Skeletal muscle tissue (tissue), 4 donors: ENCODE data around the gene PDE4B. TPM values are rescaled to one million over a fixed set of nuclear protein-coding genes. Genes with fewer than 3 reads are reported as not detected.

ENCODE experiments used
- H3K27ac ChIP-seq: one replicate; pipeline ENCODE4 v1.7.0; 2013; ENCODE audit warnings: mild to moderate bottlenecking, low read depth, low read length, inconsistent platforms
- H3K27me3 ChIP-seq, 3 donors: one replicate each; pipeline ENCODE4 v1.7.0; 2013; ENCODE audit warnings: low read length in 3 of 3; ENCODE audit not compliant: control insufficient read depth in 3 of 3, insufficient read depth in 3 of 3
- H3K36me3 ChIP-seq, 3 donors: one replicate each; pipeline ENCODE4 v1.7.0; 2013; ENCODE audit warnings: low read length in 3 of 3; ENCODE audit not compliant: control insufficient read depth in 3 of 3, insufficient read depth in 3 of 3
- H3K4me1 ChIP-seq, 3 donors: one replicate each; pipeline ENCODE4 v1.7.0; 2013; ENCODE audit warnings: low read length in 3 of 3, mild to moderate bottlenecking in 3 of 3; ENCODE audit not compliant: control insufficient read depth in 3 of 3, insufficient read depth in 3 of 3
- H3K4me3 ChIP-seq, 3 donors: one replicate each; pipeline ENCODE4 v1.7.0; 2013; ENCODE audit warnings: low read length in 3 of 3
- H3K9ac ChIP-seq, 3 donors: one replicate each; pipeline ENCODE4 v1.7.0; 2013; ENCODE audit warnings: low read length in 3 of 3, mild to moderate bottlenecking in 3 of 3, moderate library complexity in 2 of 3, low read depth in 1 of 3
- H3K9me3 ChIP-seq, 3 donors: one replicate each; pipeline ENCODE4 v1.7.0; 2013; ENCODE audit warnings: low read length in 3 of 3; ENCODE audit not compliant: control insufficient read depth in 3 of 3
- total RNA-seq: library from RNA; depleted of rRNA; stranded (reverse); fragments of >200 nt; gene quantifications from one replicate; pipeline ENCODE4 v1.2.3, GENCODE V29; 2014
- donor health status: Osteomylitis.

PDE4B gene
- total RNA-seq, 1 donor from 2014 or later = 26.6 TPM

- H3K9me3 ChIP-seq = no peaks in the 10 kb centered on the region
- peak overlapping the region; percentile 79 to 97 (median 89) for H3K4me3 ChIP-seq
- peaks cover 21 to 36% (median 32%) of the 10 kb centered on the region in 3 donors for H3K4me1 ChIP-seq
- H3K27me3 ChIP-seq = no peaks in the 10 kb centered on the region
- peak overlapping the region; percentile 94 for H3K27ac ChIP-seq
- peak overlapping the region; percentile 81 to 94 (median 92) for H3K9ac ChIP-seq
- H3K36me3 ChIP-seq = peaks cover 0 to 6% (median 6%) of the 10 kb centered on the region in 3 donors
These were observed 540.9 kb downstream of the PDE4B start for GRCh38 chr1:66333466-66334199.

GRCh38 chr1:66334318-66334717 is 541.6 kb downstream of the PDE4B start:
- Histone ChIP-seq H3K36me3 (peaks cover 0 to 6% (median 6%) of the 10 kb centered on the region in 3 donors), H3K9ac (peak overlapping the region; percentile 81 to 94 (median 92)), H3K4me1 (peaks cover 22 to 36% (median 29%) of the 10 kb centered on the region in 3 donors)

GRCh38 chr1:66335125-66335524 is 542.4 kb downstream of the PDE4B start:
- peak overlapping the region; percentile 79 to 97 (median 89) for H3K4me3 ChIP-seq
- H3K36me3 ChIP-seq = peaks cover 0 to 6% (median 6%) of the 10 kb centered on the region in 3 donors
- peaks cover 28 to 40% (median 33%) of the 10 kb centered on the region in 3 donors for H3K4me1 ChIP-seq
- H3K9me3 ChIP-seq = no peaks in the 10 kb centered on the region
- H3K27ac ChIP-seq = peak overlapping the region; percentile 94
- no peaks in the 10 kb centered on the region for H3K27me3 ChIP-seq
- peak overlapping the region; percentile 81 to 94 (median 92) for H3K9ac ChIP-seq

More at GRCh38 chr1:66334318-66334717, 541.6 kb downstream of the PDE4B start:
- Histone ChIP-seq H3K9me3 (no peaks in the 10 kb centered on the region), H3K4me3 (peak overlapping the region; percentile 79 to 97 (median 89)), H3K27ac (peak overlapping the region; percentile 94), H3K27me3 (no peaks in the 10 kb centered on the region)

DNA sequence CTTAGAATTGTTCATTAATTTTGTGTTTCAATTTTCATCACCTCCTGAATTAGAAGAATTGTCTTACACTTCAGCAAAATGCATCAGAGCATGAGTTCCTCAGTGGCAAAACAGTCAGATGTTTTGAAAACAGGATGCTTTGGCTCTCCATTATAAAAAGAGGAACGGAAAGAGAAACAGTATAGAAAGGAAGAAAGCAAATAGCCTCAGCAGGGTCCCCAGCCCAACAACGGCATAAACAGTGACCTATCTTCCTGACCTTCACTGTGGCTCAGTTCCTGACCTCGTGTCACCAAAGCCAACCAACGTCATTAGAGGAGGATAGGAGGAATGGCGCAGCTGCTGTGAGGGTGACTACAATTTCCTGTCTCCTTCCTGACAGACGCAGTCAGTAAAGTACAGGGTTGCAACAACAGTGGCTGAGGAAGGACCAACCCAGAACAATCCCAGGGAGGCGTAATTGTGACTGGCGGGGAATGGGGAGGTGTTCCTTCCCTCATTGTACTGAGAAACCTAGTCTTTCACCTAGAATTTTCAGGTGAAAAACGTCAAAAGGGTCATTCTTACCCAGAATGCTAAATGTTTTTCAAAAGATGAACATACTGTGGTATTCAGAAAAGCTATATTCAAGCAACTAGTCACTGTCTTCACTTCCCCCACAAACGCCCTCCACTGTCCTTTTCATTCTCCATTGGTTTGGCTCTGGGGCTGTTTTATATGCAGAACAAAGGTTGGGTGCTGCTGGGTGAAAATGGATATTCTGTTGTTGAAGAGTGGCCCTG is 543.4 kb downstream of the PDE4B start:
- Histone ChIP-seq H3K27ac (peak overlapping the region; percentile 94), H3K4me1 (peaks cover 30 to 41% (median 34%) of the 10 kb centered on the region in 3 donors), H3K36me3 (peaks cover 0 to 6% (median 6%) of the 10 kb centered on the region in 3 donors), H3K9me3 (no peaks in the 10 kb centered on the region), H3K27me3 (no peaks in the 10 kb centered on the region), H3K9ac (peak overlapping the region; percentile 71 to 92 (median 81)), H3K4me3 (peak overlapping the region; percentile 79 to 97 (median 89))

GRCh38 chr1:66336641-66336990 is 543.9 kb downstream of the PDE4B start:
- Histone ChIP-seq H3K9me3 (no peaks in the 10 kb centered on the region), H3K4me3 (peak overlapping the region; percentile 79 to 97 (median 89)), H3K9ac (peak overlapping the region; percentile 51 to 81 (median 71)), H3K4me1 (peaks cover 30 to 42% (median 35%) of the 10 kb centered on the region in 3 donors), H3K27ac (peak overlapping the region; percentile 94), H3K27me3 (no peaks in the 10 kb centered on the region), H3K36me3 (peaks cover 0 to 6% (median 6%) of the 10 kb centered on the region in 3 donors)

GRCh38 chr1:66337249-66337648 is 544.6 kb downstream of the PDE4B start:
- no peaks in the 10 kb centered on the region for H3K27me3 ChIP-seq
- peak overlapping the region; percentile 94 for H3K27ac ChIP-seq
- H3K4me1 ChIP-seq = peaks cover 30 to 44% (median 36%) of the 10 kb centered on the region in 3 donors

GRCh38 chr1:66339944-66340343 is 547.2 kb downstream of the PDE4B start:
- peaks cover 44 to 65% (median 48%) of the 10 kb centered on the region in 3 donors for H3K4me1 ChIP-seq

More at GRCh38 chr1:66337249-66337648, 544.6 kb downstream of the PDE4B start:
- peaks cover 0 to 6% (median 6%) of the 10 kb centered on the region in 3 donors for H3K36me3 ChIP-seq
- no peaks in the 10 kb centered on the region for H3K9me3 ChIP-seq
- peak overlapping the region in 1 of 3 donors; percentile 17 for H3K9ac ChIP-seq
- peak overlapping the region in 2 of 3 donors; percentile 79 to 89 for H3K4me3 ChIP-seq

DNA sequence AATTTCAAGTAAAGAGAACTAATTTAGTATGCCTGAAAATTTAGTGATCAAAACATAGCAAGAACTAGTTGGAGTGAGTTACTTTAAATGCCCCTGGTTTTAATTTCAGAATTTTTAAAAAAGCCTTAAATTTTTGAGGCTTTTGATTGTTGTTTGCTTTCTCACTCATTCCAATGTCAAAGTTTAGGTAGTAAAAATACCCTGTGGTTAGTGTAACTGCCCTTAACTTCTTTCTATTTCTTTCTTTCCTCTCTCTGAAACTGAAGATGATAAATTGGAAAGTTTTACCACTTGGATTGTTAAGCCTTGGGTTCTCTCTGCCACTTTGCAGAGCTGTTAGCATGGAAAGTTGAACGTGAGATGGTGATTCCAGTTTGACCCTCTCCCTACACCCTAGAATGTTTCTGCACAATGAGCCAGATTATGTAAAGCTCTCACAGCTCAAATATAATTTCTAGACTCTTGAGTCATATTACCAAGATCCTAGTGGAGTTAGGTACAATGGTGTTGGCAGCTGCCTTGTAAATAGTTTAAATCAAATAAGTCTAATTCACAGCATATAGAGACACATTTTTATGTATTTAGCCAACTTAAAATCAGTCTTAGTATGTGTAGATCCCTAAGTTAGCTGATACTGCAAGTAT is 548.9 kb downstream of the PDE4B start:
- peak overlapping the region; percentile 14 for H3K27ac ChIP-seq
- peaks cover 44 to 59% (median 53%) of the 10 kb centered on the region in 3 donors for H3K4me1 ChIP-seq
- no peaks in the 10 kb centered on the region for H3K27me3 ChIP-seq
- no peak overlapping the region for H3K9ac ChIP-seq
- H3K36me3 ChIP-seq = peaks cover 0 to 6% (median 4%) of the 10 kb centered on the region in 3 donors
- no peak overlapping the region for H3K4me3 ChIP-seq
- H3K9me3 ChIP-seq = no peaks in the 10 kb centered on the region

More at GRCh38 chr1:66339944-66340343, 547.2 kb downstream of the PDE4B start:
- Histone ChIP-seq H3K9me3 (no peaks in the 10 kb centered on the region), H3K4me3 (peak overlapping the region in 2 of 3 donors; percentile 2 to 7), H3K36me3 (peaks cover 0 to 6% (median 4%) of the 10 kb centered on the region in 3 donors), H3K27ac (peak overlapping the region; percentile 27), H3K27me3 (no peaks in the 10 kb centered on the region), H3K9ac (no peak overlapping the region)

DNA sequence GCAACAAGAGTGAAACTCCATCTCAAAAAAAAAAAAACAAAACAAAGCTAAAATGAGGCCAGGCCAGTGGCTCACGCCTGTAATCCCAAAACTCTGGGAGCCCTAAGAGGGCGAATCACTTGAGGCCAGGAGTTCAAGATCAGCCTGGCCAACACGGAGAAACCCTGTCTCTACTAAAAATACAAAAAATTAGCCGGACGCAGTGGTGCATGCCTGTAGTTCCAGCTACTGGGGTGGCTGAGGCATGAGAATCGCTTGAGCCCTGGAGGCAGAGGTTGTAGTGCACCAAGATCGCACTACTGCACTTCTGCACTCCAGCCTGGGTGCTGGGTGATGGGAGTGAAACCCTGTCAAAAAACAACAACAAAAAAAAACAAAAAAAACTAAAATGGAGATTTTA is 550.0 kb downstream of the PDE4B start:
- Histone ChIP-seq H3K4me1 (peaks cover 34 to 50% (median 49%) of the 10 kb centered on the region in 3 donors), H3K9me3 (no peaks in the 10 kb centered on the region), H3K27ac (no peak overlapping the region), H3K27me3 (no peaks in the 10 kb centered on the region), H3K9ac (no peak overlapping the region), H3K4me3 (no peak overlapping the region), H3K36me3 (peaks cover 0 to 4% (median 0%) of the 10 kb centered on the region in 3 donors)
